Muscle layer of colon (tissue), 2 donors: ENCODE measurements around the gene SLC39A3.

Source experiments
- H3K27ac ChIP-seq: one replicate; pipeline ENCODE4 v1.7.0; 2013; ENCODE audit warnings: low read depth, mild to moderate bottlenecking, low read length, moderate library complexity
- H3K27me3 ChIP-seq, 2 donors: one replicate each; pipeline ENCODE4 v1.7.0; 2013; ENCODE audit warnings: low read length in 2 of 2, mild to moderate bottlenecking in 2 of 2; ENCODE audit not compliant: insufficient read depth in 2 of 2, control insufficient read depth in 1 of 2
- H3K36me3 ChIP-seq: one replicate; pipeline ENCODE4 v1.7.0; 2013; ENCODE audit warnings: mild to moderate bottlenecking, low read length; ENCODE audit not compliant: insufficient read depth
- H3K4me1 ChIP-seq: one replicate; pipeline ENCODE4 v1.7.0; 2013; ENCODE audit warnings: mild to moderate bottlenecking, low read length; ENCODE audit not compliant: insufficient read depth
- H3K4me3 ChIP-seq, 2 donors: one replicate each; pipeline ENCODE4 v1.7.0; 2013; ENCODE audit warnings: low read length in 2 of 2, low read depth in 1 of 2, mild to moderate bottlenecking in 1 of 2, moderate library complexity in 1 of 2
- H3K9ac ChIP-seq: one replicate; pipeline ENCODE4 v1.7.0; 2013; ENCODE audit warnings: low read length
- H3K9me3 ChIP-seq: one replicate; pipeline ENCODE4 v1.7.0; 2013; ENCODE audit warnings: mild to moderate bottlenecking, low read length
- donor health status: abdominal sarcoma.
- donor health status: Adenocarcinoma of cecum.

The SLC39A3 gene

DNA sequence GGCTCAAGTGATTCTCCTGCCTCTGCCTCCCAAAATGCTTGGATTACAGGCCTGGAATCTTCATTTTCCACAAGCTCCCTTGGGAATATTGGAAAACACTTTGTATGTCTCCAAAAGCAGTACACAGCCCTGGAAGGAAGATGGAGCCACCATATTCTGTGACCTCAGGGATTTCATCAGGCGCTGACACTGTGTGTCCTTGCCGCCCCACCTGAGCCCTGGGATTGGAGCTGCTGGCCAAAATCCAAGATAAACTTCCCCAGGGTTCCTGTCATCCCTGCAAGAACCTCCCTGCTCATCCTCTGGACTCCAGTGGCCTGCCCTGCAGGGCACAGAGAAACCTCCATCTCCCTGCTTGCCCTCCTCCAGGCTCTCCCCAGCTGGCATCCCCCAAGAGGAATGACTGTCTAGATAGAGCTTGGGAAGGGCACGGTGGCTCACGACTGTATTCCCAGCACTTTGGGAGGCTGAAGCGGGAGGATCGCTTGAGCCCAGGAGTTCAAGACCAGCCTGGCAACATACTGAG is 36.1 kb downstream of the SLC39A3 start:
- Histone ChIP-seq H3K9me3 (no peaks in the 10 kb centered on the region), H3K36me3 (no peaks in the 10 kb centered on the region), H3K27me3 (no peaks in the 10 kb centered on the region), H3K4me3 (no peak overlapping the region), H3K9ac (no peak overlapping the region), H3K27ac (no peak overlapping the region), H3K4me1 (peaks cover 10% of the 10 kb centered on the region)

DNA sequence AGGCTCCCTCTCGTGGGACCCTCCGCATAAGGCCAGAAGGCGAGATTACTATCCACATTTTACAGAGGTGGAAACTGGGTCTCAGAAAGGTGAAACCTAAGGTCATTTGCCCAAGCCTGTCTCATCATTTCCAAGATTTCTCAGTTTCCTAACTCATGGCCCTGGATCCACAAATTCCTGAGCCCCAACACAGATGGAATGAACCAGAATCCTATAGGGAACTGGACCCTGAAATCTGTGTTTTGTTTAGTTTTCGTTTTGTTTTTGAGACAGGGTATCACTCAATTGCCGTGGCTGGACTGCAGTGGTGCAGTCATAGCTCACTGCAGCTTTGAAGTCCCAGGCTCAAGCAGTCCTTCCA is 36.8 kb downstream of the SLC39A3 start:
- Histone ChIP-seq H3K4me1 (peaks cover 10% of the 10 kb centered on the region), H3K9me3 (no peaks in the 10 kb centered on the region), H3K4me3 (no peak overlapping the region), H3K9ac (no peak overlapping the region), H3K36me3 (no peaks in the 10 kb centered on the region), H3K27me3 (no peaks in the 10 kb centered on the region), H3K27ac (no peak overlapping the region)

DNA sequence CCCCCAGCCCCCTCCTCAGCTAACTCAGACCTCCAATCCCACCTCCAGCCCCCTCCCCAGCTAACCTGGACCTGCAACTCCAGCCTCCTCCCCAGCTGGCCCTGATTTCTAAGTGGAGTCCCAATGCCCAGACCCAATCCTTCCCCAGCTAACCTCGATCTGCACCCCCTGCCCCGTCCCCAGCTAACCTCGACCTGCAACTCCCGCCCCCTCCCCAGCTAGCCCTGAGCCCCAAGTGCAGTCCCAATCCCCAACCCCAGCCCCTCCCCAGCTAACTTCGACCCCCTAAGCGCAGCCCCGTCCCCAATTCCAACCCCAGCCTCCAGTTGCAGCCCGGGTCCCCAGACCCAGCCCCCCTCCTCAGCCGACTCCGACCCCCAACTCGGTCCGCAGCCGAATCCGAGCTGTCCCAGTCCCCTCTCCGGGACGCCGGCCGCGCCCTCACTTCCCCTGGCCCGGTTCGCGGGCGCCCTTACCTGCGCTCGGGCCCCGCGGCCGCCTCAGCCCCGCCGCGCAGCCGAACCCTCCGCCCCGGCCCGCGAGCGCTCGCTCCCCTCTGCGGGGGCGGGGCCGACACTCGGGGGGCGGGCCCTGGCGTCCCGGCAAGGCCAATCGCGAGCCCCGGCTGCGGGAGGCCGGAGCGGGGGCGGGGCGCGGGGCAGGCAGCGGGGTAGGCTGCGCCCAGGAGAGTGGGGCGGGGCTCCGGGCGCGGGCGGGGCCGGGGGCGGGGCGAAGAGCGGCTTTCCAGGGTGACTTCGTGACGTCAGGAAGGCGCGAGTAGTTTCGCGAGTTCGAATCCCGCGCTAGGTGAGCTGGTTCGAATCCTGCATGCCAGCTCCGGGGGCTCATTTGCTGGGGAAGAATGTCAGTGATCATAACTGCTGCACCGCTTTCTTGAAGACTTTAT is 37.4 kb downstream of the SLC39A3 start, which contains the start of gene GNG7:
Gene GNG7 (minus strand): TSS at position 525 of the 907 bp plus-strand sequence. CDS start 182,006 bp downstream, outside the sequence.
- Histone ChIP-seq H3K9ac (no peak within 1 kb of the TSS), H3K4me3 (peak within 1 kb of the TSS; percentile 56 to 64), H3K9me3 (no peaks in the 10 kb centered on the region), H3K36me3 (no peaks in the 10 kb centered on the region), H3K27me3 (no peaks in the 10 kb centered on the region), H3K4me1 (peaks cover 10% of the 10 kb centered on the region), H3K27ac (no peak within 1 kb of the TSS)

DNA sequence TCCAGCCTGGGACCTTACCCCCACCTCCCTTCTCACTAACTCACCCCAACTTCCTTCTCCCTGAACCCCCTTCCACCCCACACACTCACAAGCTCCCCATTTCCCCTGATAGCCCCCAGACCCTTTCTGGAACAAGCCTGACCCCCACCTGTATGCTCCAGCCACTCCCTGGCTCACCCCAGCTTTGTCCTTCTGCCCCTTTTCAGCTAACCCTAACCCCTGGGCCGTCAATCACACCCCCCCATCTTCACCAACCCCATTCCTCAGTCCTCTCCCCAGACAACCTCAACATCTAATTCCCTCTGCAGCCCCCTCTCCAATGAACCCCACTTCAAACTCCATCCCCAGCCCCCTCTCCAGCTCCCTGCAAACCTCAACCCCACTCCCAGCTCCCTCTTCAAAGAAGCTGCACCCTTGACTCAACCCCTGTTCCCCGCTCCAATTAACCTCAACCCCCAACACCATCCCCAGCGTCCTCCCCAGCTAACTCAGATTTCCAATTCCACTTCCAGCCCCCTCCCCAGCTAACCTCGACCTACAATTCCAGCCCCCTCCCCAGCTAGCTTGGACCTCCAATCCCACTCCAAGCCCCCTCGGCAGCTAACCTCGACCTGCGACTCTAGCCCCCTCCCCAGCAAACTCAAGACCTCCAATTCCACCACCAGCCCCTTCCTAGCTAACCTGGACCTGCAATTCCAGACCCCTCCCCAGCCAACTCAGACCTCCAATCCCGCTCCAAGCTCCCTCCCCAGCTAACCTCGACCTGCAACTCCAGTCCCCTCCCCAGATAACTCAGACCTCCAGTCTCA is 38.3 kb downstream of the SLC39A3 start:
- Histone ChIP-seq H3K27me3 (no peaks in the 10 kb centered on the region), H3K4me3 (peak overlapping the region; percentile 56 to 64), H3K4me1 (peaks cover 10% of the 10 kb centered on the region), H3K9me3 (no peaks in the 10 kb centered on the region), H3K36me3 (no peaks in the 10 kb centered on the region), H3K27ac (no peak overlapping the region), H3K9ac (no peak overlapping the region)

DNA sequence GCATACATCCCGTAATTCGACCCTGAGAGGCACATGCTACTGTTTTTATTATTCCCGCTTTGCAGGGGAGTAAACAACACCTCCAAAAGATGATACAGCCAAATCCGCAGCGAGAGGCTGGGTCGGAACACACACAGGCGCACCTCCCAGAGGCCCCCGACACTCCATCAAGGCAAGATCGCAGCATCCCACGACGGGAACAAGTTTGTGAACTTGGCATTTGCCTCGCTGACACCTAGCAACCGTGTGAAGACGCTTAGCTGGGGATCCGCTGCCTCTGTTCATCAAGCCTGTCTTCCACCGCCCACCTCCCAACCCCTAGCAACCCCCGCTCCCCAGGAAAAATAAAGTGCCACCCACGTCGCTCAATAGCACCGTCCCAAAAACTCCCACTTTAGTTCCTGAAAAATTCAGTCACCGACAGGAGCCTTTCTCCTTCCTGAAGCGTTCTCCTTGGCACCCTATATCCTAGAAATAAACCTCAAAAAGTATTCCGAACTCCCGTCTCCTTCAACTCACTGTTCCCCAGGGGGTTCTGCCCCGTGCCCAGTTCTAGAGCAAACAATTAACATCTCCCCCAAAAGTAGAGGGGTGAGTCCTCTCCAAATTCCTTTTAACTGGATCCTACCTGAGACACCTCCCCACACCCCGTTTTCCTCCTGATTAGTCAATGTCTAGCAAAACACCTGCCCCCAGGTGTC is 39.0 kb downstream of the SLC39A3 start:
- Histone ChIP-seq H3K27ac (no peak overlapping the region), H3K27me3 (no peaks in the 10 kb centered on the region), H3K9me3 (no peaks in the 10 kb centered on the region), H3K9ac (no peak overlapping the region), H3K36me3 (no peaks in the 10 kb centered on the region), H3K4me3 (no peak overlapping the region), H3K4me1 (peaks cover 10% of the 10 kb centered on the region)

DNA sequence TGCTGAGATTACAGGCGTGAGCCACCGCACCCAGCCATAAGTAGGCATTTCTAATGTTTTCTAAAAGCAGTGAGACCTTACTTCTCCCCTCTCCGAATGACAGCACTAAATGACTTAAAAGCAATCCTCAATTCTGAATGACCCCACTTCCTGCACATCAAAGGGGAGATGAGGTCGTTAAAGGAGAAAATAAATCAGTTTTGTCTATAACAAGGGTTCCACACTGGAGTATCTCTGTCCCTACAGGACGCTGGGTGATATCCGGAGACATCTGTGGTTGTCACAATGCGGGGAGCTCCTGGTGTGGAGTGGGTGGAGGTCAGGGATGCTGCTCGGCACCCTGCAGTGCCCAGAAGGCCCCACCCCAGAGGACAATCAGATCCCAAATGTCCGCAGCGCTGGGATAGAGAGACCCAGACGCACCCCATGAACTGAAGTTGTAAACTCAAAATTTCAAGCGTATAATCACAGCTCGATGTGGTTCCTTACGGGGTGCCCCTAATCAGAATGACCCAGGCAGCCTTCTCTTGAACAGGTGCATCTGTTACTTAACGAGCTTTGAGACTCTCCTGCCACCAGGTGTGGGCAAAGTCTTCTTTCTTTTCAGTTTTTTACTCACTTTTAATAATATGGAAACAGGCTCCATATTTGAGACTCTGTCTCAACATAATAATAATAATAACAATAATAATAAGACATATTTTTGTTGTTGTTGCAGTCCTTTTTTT is 40.2 kb downstream of the SLC39A3 start:
- peaks cover 10% of the 10 kb centered on the region for H3K4me1 ChIP-seq
- no peak overlapping the region for H3K27ac ChIP-seq

DNA sequence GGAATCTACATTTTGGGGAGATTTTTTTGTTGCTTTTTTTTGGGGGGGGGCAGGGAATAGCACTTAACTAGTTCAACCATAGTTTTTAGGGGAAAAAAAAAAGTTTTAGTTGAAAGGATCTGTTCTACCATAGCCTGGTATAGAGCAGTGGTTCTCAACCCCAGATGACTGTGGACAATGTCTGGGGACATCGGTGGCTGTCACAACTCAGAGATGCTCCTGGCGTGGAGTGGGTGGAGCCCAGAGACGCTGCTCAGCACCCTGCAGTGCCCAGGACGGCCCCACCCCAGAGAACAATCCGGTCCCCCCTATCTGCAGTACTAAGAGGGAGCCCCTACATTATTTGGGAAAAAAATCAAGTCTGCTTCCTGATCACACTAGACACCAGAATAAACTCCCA is 45.6 kb downstream of the SLC39A3 start:
- no peaks in the 10 kb centered on the region for H3K36me3 ChIP-seq
- H3K9ac ChIP-seq, result no peak overlapping the region
- no peak overlapping the region for H3K27ac ChIP-seq
- no peaks in the 10 kb centered on the region for H3K27me3 ChIP-seq
- H3K9me3 ChIP-seq, result no peaks in the 10 kb centered on the region
- no peak overlapping the region for H3K4me3 ChIP-seq
- H3K4me1 ChIP-seq, result no peaks in the 10 kb centered on the region

More for the DNA sequence above, 40.2 kb downstream of the SLC39A3 start:
- Histone ChIP-seq H3K9me3 (no peaks in the 10 kb centered on the region), H3K4me3 (no peak overlapping the region), H3K27me3 (no peaks in the 10 kb centered on the region), H3K36me3 (no peaks in the 10 kb centered on the region), H3K9ac (no peak overlapping the region)

DNA sequence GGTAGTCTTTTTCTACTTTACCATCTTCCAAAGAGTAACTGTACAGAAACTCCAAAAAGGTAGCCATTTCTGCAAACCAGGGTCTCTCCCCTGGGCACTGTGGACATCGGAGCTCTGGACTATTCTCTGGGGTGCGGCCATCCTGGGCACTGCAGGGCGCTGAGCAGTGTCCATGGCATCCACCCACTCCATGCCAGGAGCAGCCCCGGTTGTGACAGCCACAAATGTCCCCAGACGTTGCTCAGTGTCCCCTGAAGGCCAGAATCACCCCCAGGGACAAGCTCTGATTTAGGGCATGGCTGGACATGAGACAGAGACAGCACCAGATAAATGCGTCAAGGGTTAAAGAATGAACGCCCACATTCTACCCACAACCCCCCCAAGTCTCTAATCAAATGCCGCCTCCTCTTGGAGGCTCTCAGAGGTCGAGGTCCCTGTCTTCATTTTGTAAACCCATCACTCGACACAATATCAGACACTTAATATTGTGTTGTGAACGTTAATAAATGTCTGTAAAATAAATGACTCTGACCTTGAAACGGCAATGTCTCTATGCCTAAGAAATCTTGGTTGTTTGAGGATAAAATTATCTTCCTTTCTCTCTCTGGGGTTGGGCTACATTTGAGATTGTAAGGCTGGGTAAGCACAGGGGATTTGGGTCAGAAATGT is 46.2 kb downstream of the SLC39A3 start:
- no peaks in the 10 kb centered on the region for H3K4me1 ChIP-seq
- no peaks in the 10 kb centered on the region for H3K27me3 ChIP-seq
- no peak overlapping the region for H3K27ac ChIP-seq
- no peak overlapping the region for H3K9ac ChIP-seq
- no peak overlapping the region for H3K4me3 ChIP-seq
- no peaks in the 10 kb centered on the region for H3K9me3 ChIP-seq
- no peaks in the 10 kb centered on the region for H3K36me3 ChIP-seq

DNA sequence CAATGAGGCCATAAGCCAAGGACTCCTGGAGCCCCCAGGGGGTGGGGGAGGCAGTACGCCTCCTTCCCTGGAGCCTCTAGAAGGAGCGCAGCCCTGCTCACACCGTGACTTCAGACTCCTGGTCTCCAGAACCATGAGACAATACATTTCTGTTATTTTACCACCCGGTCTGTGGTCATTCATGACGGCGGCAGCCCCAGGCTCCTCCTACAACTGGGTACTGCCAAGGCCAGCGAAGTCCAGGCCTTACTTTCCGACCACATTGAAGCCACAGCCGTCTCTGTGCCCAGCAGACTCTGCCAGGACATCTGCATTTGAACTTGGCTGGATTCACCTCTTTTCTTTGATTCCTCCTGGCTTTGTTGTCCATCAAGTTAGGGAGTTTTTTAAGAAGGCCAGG is 47.9 kb downstream of the SLC39A3 start:
- Histone ChIP-seq H3K27ac (no peak overlapping the region), H3K4me1 (no peaks in the 10 kb centered on the region), H3K27me3 (no peaks in the 10 kb centered on the region), H3K36me3 (no peaks in the 10 kb centered on the region), H3K9me3 (no peaks in the 10 kb centered on the region), H3K9ac (no peak overlapping the region), H3K4me3 (no peak overlapping the region)

DNA sequence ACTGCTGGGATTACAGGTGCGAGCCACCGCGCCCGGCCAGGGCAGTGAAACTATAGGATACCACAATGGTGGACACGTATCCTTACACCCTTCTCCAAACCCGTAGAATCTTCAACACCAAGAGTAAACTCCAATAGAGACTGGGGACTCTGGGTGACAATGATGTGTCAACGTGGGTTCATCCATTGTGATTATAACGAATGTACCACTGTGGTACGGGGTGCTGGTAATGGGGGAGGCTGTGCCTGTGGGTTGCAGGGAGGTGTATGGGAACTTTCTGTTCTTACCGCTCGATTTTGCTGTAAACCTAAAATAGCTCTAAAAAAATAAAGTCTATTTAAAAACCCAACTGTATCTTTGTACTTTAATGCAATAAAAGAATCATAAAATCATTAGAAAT is 49.0 kb downstream of the SLC39A3 start:
- Histone ChIP-seq H3K4me1 (no peaks in the 10 kb centered on the region), H3K9me3 (no peaks in the 10 kb centered on the region), H3K27me3 (no peaks in the 10 kb centered on the region), H3K27ac (no peak overlapping the region), H3K36me3 (no peaks in the 10 kb centered on the region), H3K9ac (no peak overlapping the region), H3K4me3 (no peak overlapping the region)
